Subcutaneous abdominal adipose tissue (tissue), 5 donors: ENCODE measurements around the gene NEK7.

ENCODE experiments used
- H3K27ac ChIP-seq: one replicate; pipeline ENCODE4 v1.7.0; 2013; ENCODE audit warnings: low read depth, mild to moderate bottlenecking, inconsistent platforms, low read length, moderate library complexity
- H3K27me3 ChIP-seq, 5 donors: one replicate each; pipeline ENCODE4 v1.7.0; 2013; ENCODE audit warnings: low read length in 5 of 5, inconsistent platforms in 1 of 5; ENCODE audit not compliant: control insufficient read depth in 5 of 5, insufficient read depth in 4 of 5
- H3K36me3 ChIP-seq, 5 donors: one replicate each; pipeline ENCODE4 v1.7.0; 2013; ENCODE audit warnings: low read length in 5 of 5; ENCODE audit not compliant: control insufficient read depth in 5 of 5, insufficient read depth in 5 of 5
- H3K4me1 ChIP-seq, 5 donors: one replicate each; pipeline ENCODE4 v1.7.0; 2013; ENCODE audit warnings: low read length in 5 of 5, mild to moderate bottlenecking in 3 of 5, moderate library complexity in 1 of 5; ENCODE audit not compliant: control insufficient read depth in 5 of 5, insufficient read depth in 5 of 5
- H3K4me3 ChIP-seq, 5 donors: one replicate each; pipeline ENCODE4 v1.7.0; 2013; ENCODE audit warnings: low read length in 5 of 5, low read depth in 1 of 5
- H3K9ac ChIP-seq, 5 donors: one replicate each; pipeline ENCODE4 v1.7.0; 2013; ENCODE audit warnings: low read length in 5 of 5, mild to moderate bottlenecking in 4 of 5, moderate library complexity in 3 of 5
- H3K9me3 ChIP-seq, 5 donors: one replicate each; pipeline ENCODE4 v1.7.0; 2013; ENCODE audit warnings: low read length in 5 of 5; ENCODE audit not compliant: control insufficient read depth in 5 of 5
- donor health status: healthy.
- donor health status: healthy.
- donor health status: healthy.
- donor health status: healthy.
- donor health status: healthy.

The NEK7 gene

DNA sequence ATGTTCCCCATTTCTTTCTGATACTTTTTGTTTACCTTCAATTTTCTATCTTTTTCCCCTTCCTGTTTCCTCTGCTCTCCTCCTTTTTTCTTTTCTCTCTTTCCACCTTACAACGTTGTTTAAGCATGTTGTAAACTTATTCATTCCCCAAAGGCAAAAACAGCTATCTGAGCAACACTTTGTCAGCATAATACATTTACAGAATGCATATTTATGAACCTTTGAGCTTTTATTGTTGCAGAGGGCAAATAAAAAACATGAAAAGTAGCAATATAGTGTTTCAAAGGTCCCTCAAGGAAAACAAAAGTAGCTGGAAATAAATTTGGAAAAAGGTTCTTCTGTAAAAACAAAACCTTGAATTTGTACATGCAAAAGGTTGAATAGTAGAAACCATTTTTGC, 214.2 kb downstream of the NEK7 start:
- no peak overlapping the region for H3K9ac ChIP-seq
- no peak overlapping the region for H3K4me3 ChIP-seq
- no peaks in the 10 kb centered on the region for H3K4me1 ChIP-seq
- no peak overlapping the region for H3K27ac ChIP-seq
- H3K27me3 ChIP-seq, result no peaks in the 10 kb centered on the region
- H3K9me3 ChIP-seq, result peaks cover 3 to 14% (median 11%) of the 10 kb centered on the region in 5 donors
- H3K36me3 ChIP-seq, result no peaks in the 10 kb centered on the region
